GM18909 (cell line): ENCODE measurements around the gene CENPU.
A peak's percentile ranks its signal among the peaks of the same experiment; 100 is the strongest.
"Not testable (repeated sequence)": the region's sequence is repeated elsewhere in the genome, so short reads cannot be mapped to it uniquely, and the experiment has no call there.

Experiments
- ATAC-seq: cut with Tn5 transposase; IDR thresholded peaks from one replicate; pipeline ENCODE4 v1.9.1; 2021; ENCODE audit warnings: mild to moderate bottlenecking; ENCODE audit not compliant: unreplicated experiment, poor library complexity

The CENPU gene

GRCh38 chr4:184671101-184671500 is 62.8 kb downstream of the CENPU start:
- no peak for ATAC-seq

- ATAC-seq, result no peak
Observed at GRCh38 chr4:184669251-184669650, 64.6 kb downstream of the CENPU start.

GRCh38 chr4:184668511-184669114 is 65.3 kb downstream of the CENPU start:
- ATAC-seq, result no peak

- no peak for ATAC-seq
Observed at GRCh38 chr4:184668096-184668495, 65.8 kb downstream of the CENPU start.

GRCh38 chr4:184666670-184667069 is 67.2 kb downstream of the CENPU start:
- ATAC-seq, result no peak

- peak; percentile 50 for ATAC-seq
Observed at GRCh38 chr4:184664445-184665210, 69.3 kb downstream of the CENPU start.

GRCh38 chr4:184662236-184662635 is 71.7 kb downstream of the CENPU start:
- no peak for ATAC-seq

- no peak for ATAC-seq
Observed at GRCh38 chr4:184660978-184661377, 72.9 kb downstream of the CENPU start.

GRCh38 chr4:184657820-184658219 is 76.1 kb downstream of the CENPU start:
- ATAC-seq, result not testable (repeated sequence)

GRCh38 chr4:184657144-184657543 is 76.8 kb downstream of the CENPU start:
- no peak for ATAC-seq

GRCh38 chr4:184655889-184656869 is 77.7 kb downstream of the CENPU start:
- ATAC-seq, result no peak

GRCh38 chr4:184653650-184654049 is 80.2 kb downstream of the CENPU start:
- ATAC-seq, result no peak

GRCh38 chr4:184652681-184653080 is 81.2 kb downstream of the CENPU start:
- ATAC-seq, result not testable (repeated sequence)

GRCh38 chr4:184651899-184652298 is 82.0 kb downstream of the CENPU start:
- ATAC-seq, result no peak

- ATAC-seq, result peak; percentile 13
Observed at GRCh38 chr4:184649971-184650855, 83.7 kb downstream of the CENPU start.

- ATAC-seq, result peak; percentile 84
Observed at GRCh38 chr4:184649026-184649970, 84.6 kb downstream of the CENPU start, which contains the start of the genes CASP3 and PRIMPOL. Gene CASP3 (minus strand): TSS chr4:184649447. CDS start chr4:184638453, 10,994 bp downstream. Gene PRIMPOL (plus strand): TSS chr4:184649738. CDS start chr4:184657141, 7,403 bp downstream.

- ATAC-seq, result peak; percentile 28
Observed at GRCh38 chr4:184648313-184649025, 85.4 kb downstream of the CENPU start.

- ATAC-seq, result no peak
Observed at GRCh38 chr4:184648054-184648312, 85.9 kb downstream of the CENPU start.
